Vagina (tissue), 2 donors: ENCODE data around the gene CACNA2D1. TPM values are rescaled to one million over a fixed set of nuclear protein-coding genes. Genes with fewer than 3 reads are reported as not detected.

Source experiments
- DNase-seq, 2 donors: peaks; one replicate each; pipeline ENCODE4 v3.0.0-alpha.2; 2017; ENCODE audit errors: extremely low spot score in 2 of 2
- H3K27ac ChIP-seq: fragments of 200-600 bp; sonication (generic); one replicate; pipeline ENCODE4 v1.5.1; 2019
- H3K27me3 ChIP-seq: fragments of 200-600 bp; sonication (generic); one replicate; pipeline ENCODE4 v1.5.1; 2019
- H3K36me3 ChIP-seq, 2 donors: fragments of 200-600 bp; sonication (generic); one replicate each; pipeline ENCODE4 v1.5.1; 2017 to 2019
- H3K4me1 ChIP-seq: fragments of 200-600 bp; sonication (generic); one replicate; pipeline ENCODE4 v1.5.1; 2019
- H3K4me3 ChIP-seq, 2 donors: fragments of 200-600 bp; sonication (generic); 1 replicate in 1 of 2; 2 replicates in 1 of 2; pipeline ENCODE4 v1.5.1; 2016 to 2019
- H3K9me3 ChIP-seq: fragments of 200-600 bp; sonication (generic); one replicate; pipeline ENCODE4 v1.5.1; 2019
- CTCF ChIP-seq, 3 experiments: fragments of 450-650 bp in 2 of 3; fragments of 200-600 bp in 1 of 3; sonication (generic) in 1 of 3; IDR thresholded peaks; one replicate each; pipeline ENCODE4 v1.5.1; 2017 to 2019; ENCODE audit warnings: antibody characterized with exemption in 3 of 3, mild to moderate bottlenecking in 2 of 3, moderate library complexity in 2 of 3
- POLR2A ChIP-seq, 2 donors: fragments of 450-650 bp; IDR thresholded peaks; one replicate each; pipeline ENCODE4 v1.6.1; 2017; ENCODE audit warnings: antibody characterized with exemption in 2 of 2, mild to moderate bottlenecking in 2 of 2, moderate library complexity in 2 of 2
- POLR2AphosphoS5 ChIP-seq, 2 donors: sonication (generic); formaldehyde crosslinking; IDR thresholded peaks; one replicate each; pipeline ENCODE4 v1.9.0; 2017; ENCODE audit warnings: antibody characterized with exemption in 2 of 2, mild to moderate bottlenecking in 2 of 2, low read depth in 1 of 2; ENCODE audit not compliant: insufficient read depth in 1 of 2
- intact Hi-C: fragments of 100-400 bp; cut with DNase I; formaldehyde crosslinking; loops from one replicate; pipeline ENCODE4 v1.15.1; 2023
- total RNA-seq: library from RNA; depleted of rRNA; stranded (reverse); fragments of >200 nt; gene quantifications from one replicate; pipeline ENCODE4 v1.2.3, GENCODE V29; 2016

CACNA2D1 gene
- total RNA-seq, 1 donor from 2014 or later = 16.9 TPM

- Histone ChIP-seq H3K27ac (no peak overlapping the region), H3K4me1 (no peaks in the 10 kb centered on the region), H3K36me3 (no peaks in the 10 kb centered on the region), H3K4me3 (no peak overlapping the region), H3K27me3 (no peaks in the 10 kb centered on the region), H3K9me3 (no peaks in the 10 kb centered on the region)
- TF ChIP-seq CTCF (IDR thresholded peaks at IDR 0.05) (no peak), POLR2A (IDR thresholded peaks at IDR 0.05) (no peak), POLR2AphosphoS5 (IDR thresholded peaks at IDR 0.05; ENCODE audit: insufficient read depth in 1 of 2, low read depth in 1 of 2) (no peak)
- intact Hi-C loops = no loop called here
- DNase-seq = no peak
Observed at GRCh38 chr7:82021713-82022112, 421.9 kb downstream of the CACNA2D1 start.

GRCh38 chr7:82021036-82021435 is 422.5 kb downstream of the CACNA2D1 start:
- Histone ChIP-seq H3K27ac (no peak overlapping the region), H3K36me3 (no peaks in the 10 kb centered on the region), H3K27me3 (no peaks in the 10 kb centered on the region), H3K9me3 (no peaks in the 10 kb centered on the region), H3K4me1 (no peaks in the 10 kb centered on the region), H3K4me3 (no peak overlapping the region)
- TF ChIP-seq CTCF (IDR thresholded peaks at IDR 0.05) (no peak), POLR2A (IDR thresholded peaks at IDR 0.05) (no peak), POLR2AphosphoS5 (IDR thresholded peaks at IDR 0.05; ENCODE audit: insufficient read depth in 1 of 2, low read depth in 1 of 2) (no peak)
- no peak for DNase-seq
- intact Hi-C loops = no loop called here

- H3K27ac ChIP-seq = no peak overlapping the region
- no peak for TF ChIP-seq POLR2AphosphoS5 (IDR thresholded peaks at IDR 0.05; ENCODE audit: insufficient read depth in 1 of 2, low read depth in 1 of 2)
- no peak for TF ChIP-seq POLR2A (IDR thresholded peaks at IDR 0.05)
- no peak for TF ChIP-seq CTCF (IDR thresholded peaks at IDR 0.05)
- H3K4me3 ChIP-seq = no peak overlapping the region
- no peak for DNase-seq
- H3K27me3 ChIP-seq = no peaks in the 10 kb centered on the region
- no peaks in the 10 kb centered on the region for H3K4me1 ChIP-seq
- H3K36me3 ChIP-seq = no peaks in the 10 kb centered on the region
- H3K9me3 ChIP-seq = no peaks in the 10 kb centered on the region
- intact Hi-C loops = no loop called here
Observed at GRCh38 chr7:82019551-82020475, 423.8 kb downstream of the CACNA2D1 start.

- TF ChIP-seq CTCF (IDR thresholded peaks at IDR 0.05) (no peak), POLR2AphosphoS5 (IDR thresholded peaks at IDR 0.05; ENCODE audit: insufficient read depth in 1 of 2, low read depth in 1 of 2) (no peak), POLR2A (IDR thresholded peaks at IDR 0.05) (no peak)
- H3K36me3 ChIP-seq = no peaks in the 10 kb centered on the region
- no peak overlapping the region for H3K27ac ChIP-seq
- no peaks in the 10 kb centered on the region for H3K4me1 ChIP-seq
- no peak overlapping the region for H3K4me3 ChIP-seq
- no peaks in the 10 kb centered on the region for H3K27me3 ChIP-seq
- DNase-seq = no peak
- intact Hi-C loops = no loop called here
- no peaks in the 10 kb centered on the region for H3K9me3 ChIP-seq
Observed at GRCh38 chr7:82018226-82018625, 425.4 kb downstream of the CACNA2D1 start.

GRCh38 chr7:82017334-82017943 is 426.1 kb downstream of the CACNA2D1 start:
- Histone ChIP-seq H3K27ac (no peak overlapping the region), H3K4me3 (no peak overlapping the region), H3K27me3 (no peaks in the 10 kb centered on the region), H3K4me1 (no peaks in the 10 kb centered on the region), H3K36me3 (no peaks in the 10 kb centered on the region), H3K9me3 (no peaks in the 10 kb centered on the region)
- TF ChIP-seq CTCF (IDR thresholded peaks at IDR 0.05) = peak in 1 of 3 experiments; percentile 29
- no peak for TF ChIP-seq POLR2A (IDR thresholded peaks at IDR 0.05)
- DNase-seq = no peak
- intact Hi-C loops = no loop called here
